Neural cell (in vitro differentiated cells): Measurements from ENCODE around the gene WFIKKN1.

Experiments used
- CTCF ChIP-seq: fragments of 450-650 bp; IDR thresholded peaks from 2 replicates; pipeline ENCODE4 v1.5.1; 2014; ENCODE audit warnings: antibody characterized with exemption, mild to moderate bottlenecking, moderate library complexity; ENCODE audit not compliant: poor library complexity, severe bottlenecking
- EZH2 ChIP-seq: fragments of 200-600, 300-800 bp; shearing (Covaris generic), sonication (generic); IDR thresholded peaks from 2 replicates; pipeline ENCODE4 v1.6.1; 2014; ENCODE audit warnings: antibody characterized with exemption, low read length, borderline replicate concordance, mild to moderate bottlenecking; ENCODE audit not compliant: insufficient read depth, poor library complexity, severe bottlenecking
- MXI1 ChIP-seq: fragments of 450-650 bp; conservative IDR thresholded peaks from 2 replicates; pipeline ENCODE4 v1.6.1; 2014; ENCODE audit warnings: antibody characterized with exemption, mild to moderate bottlenecking; ENCODE audit not compliant: poor library complexity, severe bottlenecking
- RAD21 ChIP-seq: fragments of 450-650 bp; conservative IDR thresholded peaks from 2 replicates; pipeline ENCODE4 v1.6.1; 2014; ENCODE audit warnings: antibody characterized with exemption, mild to moderate bottlenecking, moderate library complexity
- REST ChIP-seq: IDR thresholded peaks from 2 replicates; pipeline ENCODE4 v1.6.1; 2012; ENCODE audit warnings: borderline replicate concordance

GRCh38 chr16:598823-599739 lies 31.7 kb upstream of the WFIKKN1 start:
- TF ChIP-seq CTCF (no peak), EZH2 (no peak), RAD21 (no peak), MXI1 (no peak), REST (no peak)
